Measurements from ENCODE around the gene NBPF9.
"Not testable (repeated sequence)": the region's sequence is repeated elsewhere in the genome, so short reads cannot be mapped to it uniquely, and the experiment has no call there.

GRCh38 chr1:149013513-149013912, 89.8 kb downstream of the NBPF9 start:
- not testable (repeated sequence) for TF ChIP-seq CTCF (IDR thresholded peaks at IDR 0.05); POLR2AphosphoS5 (IDR thresholded peaks at IDR 0.05; ENCODE audit: low read depth, low read length); REST (IDR thresholded peaks at IDR 0.05; ENCODE audit: insufficient read depth in 1 of 2, low read depth in 2 of 2, low read length in 1 of 2); SIN3A (IDR thresholded peaks at IDR 0.05; ENCODE audit: borderline replicate concordance, insufficient read depth, low read depth, low read length); TCF7L2 (IDR thresholded peaks at IDR 0.05; ENCODE audit: low read depth, low read length)

All from Panc1 (cell line).